Endothelial cell of umbilical vein (primary cell): Measurements from ENCODE around the gene ASCL5. TPM values are rescaled to one million over a fixed set of nuclear protein-coding genes. Genes with fewer than 3 reads are reported as not detected.

ENCODE experiments used
- BruUV-seq: library from RNA; stranded (reverse); fragments of 400-500 nt; replicated peaks from 2 replicates; lab custom pipeline; 2021; lab: Mats Ljungman, UMichigan
- CTCF ChIA-PET: fragments of 300-600, 350-600 bp; sonication (Branson Sonifier 250); formaldehyde crosslinking; loops from one replicate; lab custom pipeline; 2021; ENCODE audit warnings: antibody characterized with exemption, inconsistent platforms; lab: Charles Lee
- POLR2A ChIA-PET: fragments of 300-600, 350-600 bp; sonication (Branson Sonifier 250); formaldehyde crosslinking; loops from one replicate; lab custom pipeline; 2021; ENCODE audit warnings: antibody characterized with exemption, inconsistent platforms; lab: Charles Lee
- DNase-seq: peaks from one replicate; pipeline ENCODE4 v3.0.0-alpha.2; 2011; ENCODE audit warnings: low read depth, low spot score
- FAIRE-seq: peaks from 2 replicates; lab custom pipeline; 2011; peaks lifted over from hg19 to GRCh38; lab: Jason Lieb, UNC
- H2AFZ ChIP-seq: 2 replicates; pipeline ENCODE4 v1.6.0; 2012; ENCODE audit warnings: low read depth, low read length, control low read depth, inconsistent platforms
- H3K27ac ChIP-seq: 2 replicates; pipeline ENCODE4 v1.5.1; 2011; ENCODE audit warnings: low read depth, mild to moderate bottlenecking, control low read depth, low read length, moderate library complexity; ENCODE audit not compliant: insufficient read depth
- H3K27me3 ChIP-seq, 2 experiments: 2 replicates each; pipeline versions ENCODE4 v1.6.0 to v1.6.1; 2011; ENCODE audit warnings: low read length in 2 of 2, mixed read lengths in 1 of 2; ENCODE audit not compliant: control insufficient read depth in 2 of 2, insufficient read depth in 2 of 2
- H3K36me3 ChIP-seq, 2 experiments: 2 replicates in 1 of 2; 3 replicates in 1 of 2; pipeline ENCODE4 v1.5.1; 2011; ENCODE audit warnings: low read length in 2 of 2, mild to moderate bottlenecking in 1 of 2, moderate library complexity in 1 of 2; ENCODE audit not compliant: control insufficient read depth in 2 of 2, insufficient read depth in 2 of 2; ENCODE audit errors: extremely low read depth in 1 of 2
- H3K4me1 ChIP-seq: 3 replicates; pipeline ENCODE4 v1.5.1; 2011; ENCODE audit warnings: mild to moderate bottlenecking, low read length; ENCODE audit not compliant: control insufficient read depth, insufficient read depth; ENCODE audit errors: extremely low read depth
- H3K4me2 ChIP-seq: 2 replicates; pipeline ENCODE4 v1.6.1; 2011; ENCODE audit warnings: low read length, control low read depth, mixed read lengths; ENCODE audit not compliant: insufficient read depth
- H3K4me3 ChIP-seq, 3 experiments: fragments of 200-600 bp in 1 of 3; sonication (generic), shearing (Covaris generic) in 1 of 3; replicated peaks in 1 of 3; 2 replicates each; pipeline ENCODE4 v1.5.1; 2011 to 2016; ENCODE audit warnings: control low read depth in 3 of 3, low read length in 3 of 3, mild to moderate bottlenecking in 2 of 3, inconsistent platforms in 1 of 3, low read depth in 1 of 3, moderate library complexity in 1 of 3; ENCODE audit not compliant: insufficient read depth in 1 of 3
- H3K79me2 ChIP-seq: 2 replicates; pipeline ENCODE4 v1.6.0; 2012; ENCODE audit warnings: low read length, inconsistent platforms; ENCODE audit not compliant: control insufficient read depth, insufficient read depth
- H3K9ac ChIP-seq: replicated peaks from 2 replicates; pipeline ENCODE3; 2011; ENCODE audit warnings: low read length, control low read depth; ENCODE audit not compliant: insufficient read depth; ENCODE audit errors: extremely low read depth
- H3K9me1 ChIP-seq: replicated peaks from 3 replicates; pipeline ENCODE4 v1.6.0; 2011; ENCODE audit warnings: mild to moderate bottlenecking, low read length; ENCODE audit not compliant: control insufficient read depth, insufficient read depth; ENCODE audit errors: extremely low read depth
- H3K9me3 ChIP-seq: replicated peaks from 2 replicates; pipeline ENCODE4 v1.5.1; 2012; ENCODE audit warnings: low read length, inconsistent platforms; ENCODE audit not compliant: control insufficient read depth, insufficient read depth
- H4K20me1 ChIP-seq: replicated peaks from 2 replicates; pipeline ENCODE3; 2011; ENCODE audit warnings: mild to moderate bottlenecking, low read length; ENCODE audit not compliant: control insufficient read depth, insufficient read depth; ENCODE audit errors: extremely low read depth
- EZH2 ChIP-seq: IDR thresholded peaks from 2 replicates; pipeline ENCODE4 v1.6.1; 2012; ENCODE audit warnings: borderline replicate concordance, low read depth, mild to moderate bottlenecking, moderate library complexity, low read length, inconsistent platforms; ENCODE audit not compliant: severe bottlenecking
- FOS ChIP-seq: IDR thresholded peaks from 2 replicates; pipeline ENCODE4 v1.6.1; 2011; ENCODE audit warnings: mild to moderate bottlenecking, low read length, moderate library complexity, borderline replicate concordance; ENCODE audit not compliant: insufficient read depth
- GATA2 ChIP-seq: IDR thresholded peaks from 2 replicates; pipeline ENCODE4 v1.7.0; 2011; ENCODE audit warnings: low read depth, mild to moderate bottlenecking, moderate library complexity, mixed read lengths, low read length; ENCODE audit not compliant: insufficient read length, insufficient read depth
- JUN ChIP-seq: IDR thresholded peaks from 2 replicates; pipeline ENCODE4 v1.6.1; 2011; ENCODE audit warnings: borderline replicate concordance, low read depth; ENCODE audit not compliant: insufficient read length, insufficient read depth
- MAX ChIP-seq: IDR thresholded peaks from 2 replicates; pipeline ENCODE4 v1.6.1; 2011; ENCODE audit not compliant: insufficient read depth, insufficient read length
- MYC ChIP-seq: IDR thresholded peaks from one replicate; pipeline ENCODE4 v1.6.1; 2011; ENCODE audit warnings: mild to moderate bottlenecking, low read depth, low read length
- POLR2A ChIP-seq: IDR thresholded peaks from 2 replicates; pipeline ENCODE4 v1.6.1; 2012; ENCODE audit warnings: low read depth, mild to moderate bottlenecking, control low read depth, low read length
- POLR2AphosphoS5 ChIP-seq: IDR thresholded peaks from 2 replicates; pipeline ENCODE4 v1.6.1; 2012; ENCODE audit warnings: low read depth, mild to moderate bottlenecking, control low read depth, low read length, moderate library complexity; ENCODE audit not compliant: insufficient read depth
- dilution Hi-C: fragments of 300-500 bp; cut with MboI; formaldehyde crosslinking; loops from one replicate; pipeline ENCODE4 v1.15.0; 2019; ENCODE audit warnings: low sequenced_read_pairs; ENCODE audit not compliant: extremely low pct_ligation_motif_present
- intact Hi-C: fragments of 100-400 bp; cut with micrococcal nuclease; formaldehyde crosslinking; loops from one replicate; pipeline ENCODE4 v1.10.0; 2022
- polyA plus RNA-seq, 4 experiments: library from polyadenylated mRNA; depleted of rRNA in 3 of 4; stranded (reverse) in 3 of 4; unstranded in 1 of 4; fragments of >200 nt; gene quantifications; 2 replicates each; pipeline versions ENCODE4 v1.2.1 to v1.2.3, GENCODE V29; 2011 to 2012; ENCODE audit warnings: missing spikeins in 1 of 4
- total RNA-seq: library from RNA; stranded (reverse); gene quantifications from 2 replicates; pipeline ENCODE4 v1.2.3, GENCODE V29; 2021
- TF ChIP-seq, protein P1 (sequence below), 2 donors: IDR thresholded peaks; 1 replicate in 1 of 2; 2 replicates in 1 of 2; pipeline ENCODE4 v1.5.1; 2011; ENCODE audit warnings: low read length in 2 of 2, mild to moderate bottlenecking in 2 of 2, moderate library complexity in 2 of 2, control low read depth in 1 of 2, inconsistent platforms in 1 of 2, low read depth in 1 of 2; ENCODE audit not compliant: insufficient read depth in 1 of 2; ENCODE audit errors: extremely low read depth in 1 of 2

ASCL5 gene
- total and polyA plus RNA-seq, 2 donors (not counting 3 experiments of a cell fraction or from before 2014, with no cell fraction given) = not detected

DNA sequence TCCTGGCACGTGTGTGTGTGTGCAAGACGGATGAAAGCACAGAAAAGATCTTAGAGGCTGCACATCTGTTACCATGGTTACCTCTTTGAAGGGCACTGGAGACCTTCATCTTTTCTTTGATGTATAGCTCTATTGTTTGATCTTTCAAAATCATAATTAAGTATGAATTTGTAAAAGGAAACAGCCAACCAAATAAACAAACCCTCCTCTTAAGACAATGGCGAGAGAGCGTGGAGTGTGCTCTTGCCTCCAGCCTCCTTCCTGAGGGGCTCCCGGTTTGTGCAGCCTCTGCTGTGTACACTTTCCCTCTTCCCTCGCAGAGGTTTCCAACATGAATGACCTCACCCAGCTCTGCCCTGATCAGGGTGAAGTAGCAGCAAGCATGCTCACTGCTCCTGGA, 42.7 kb downstream of the ASCL5 start:
- intact Hi-C loops (no loop called here), dilution Hi-C loops (no loop called here)
- peaks cover 7 to 9% of the 10 kb centered on the region in 2 experiments for H3K27me3 ChIP-seq
- no peak overlapping the region for H3K27ac ChIP-seq
- no peak overlapping the region for H3K4me3 ChIP-seq
- ChIA-PET POLR2A (no interaction called here), CTCF (interaction anchor here (0.8 to 3.9 kb wide), 4 partner anchors 29 to 112 kb away, joined by 3 to 22 read pairs (median 5); no protein-coding TSS in a partner anchor)
- DNase-seq (peak; percentile 12), FAIRE-seq (no peak)
- no peaks in the 10 kb centered on the region for H3K9me1 ChIP-seq
- no peaks in the 10 kb centered on the region for H3K79me2 ChIP-seq
- H3K36me3 ChIP-seq = no peaks in the 10 kb centered on the region
- BruUV-seq = no TSS peak
- no peaks in the 10 kb centered on the region for H3K9me3 ChIP-seq
- H2AFZ ChIP-seq = no peak overlapping the region
- H3K9ac ChIP-seq = no peak overlapping the region
- no peaks in the 10 kb centered on the region for H3K4me1 ChIP-seq
- H4K20me1 ChIP-seq = no peaks in the 10 kb centered on the region
- TF ChIP-seq JUN (no peak), POLR2AphosphoS5 (no peak), POLR2A (no peak), MYC (no peak), MAX (no peak), EZH2 (no peak), FOS (no peak), GATA2 (no peak)
- TF ChIP-seq, protein P1, sequence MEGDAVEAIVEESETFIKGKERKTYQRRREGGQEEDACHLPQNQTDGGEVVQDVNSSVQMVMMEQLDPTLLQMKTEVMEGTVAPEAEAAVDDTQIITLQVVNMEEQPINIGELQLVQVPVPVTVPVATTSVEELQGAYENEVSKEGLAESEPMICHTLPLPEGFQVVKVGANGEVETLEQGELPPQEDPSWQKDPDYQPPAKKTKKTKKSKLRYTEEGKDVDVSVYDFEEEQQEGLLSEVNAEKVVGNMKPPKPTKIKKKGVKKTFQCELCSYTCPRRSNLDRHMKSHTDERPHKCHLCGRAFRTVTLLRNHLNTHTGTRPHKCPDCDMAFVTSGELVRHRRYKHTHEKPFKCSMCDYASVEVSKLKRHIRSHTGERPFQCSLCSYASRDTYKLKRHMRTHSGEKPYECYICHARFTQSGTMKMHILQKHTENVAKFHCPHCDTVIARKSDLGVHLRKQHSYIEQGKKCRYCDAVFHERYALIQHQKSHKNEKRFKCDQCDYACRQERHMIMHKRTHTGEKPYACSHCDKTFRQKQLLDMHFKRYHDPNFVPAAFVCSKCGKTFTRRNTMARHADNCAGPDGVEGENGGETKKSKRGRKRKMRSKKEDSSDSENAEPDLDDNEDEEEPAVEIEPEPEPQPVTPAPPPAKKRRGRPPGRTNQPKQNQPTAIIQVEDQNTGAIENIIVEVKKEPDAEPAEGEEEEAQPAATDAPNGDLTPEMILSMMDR (IDR thresholded peaks at IDR 0.05; ENCODE audit: extremely low read depth in 1 of 2, insufficient read depth in 1 of 2, low read depth in 1 of 2, low read length in 2 of 2) = no peak
- no peak overlapping the region for H3K4me2 ChIP-seq
